Measurements from ENCODE around the gene ANAPC7.
"Not testable (repeated sequence)": the region's sequence is repeated elsewhere in the genome, so short reads cannot be mapped to it uniquely, and the experiment has no call there.

The ANAPC7 gene

GRCh38 chr12:110403146-110403975 is at the start of gene ANAPC7:
Gene ANAPC7, minus strand, starts transcription at chr12:110403708. Its CDS starts 81 bp downstream, at chr12:110403627.
- peak; percentile 91 for DNase-seq (ENCODE audit: low spot score)

GRCh38 chr12:110451263-110451662 is 47.8 kb upstream of the ANAPC7 start:
- no peak for DNase-seq (ENCODE audit: low spot score)

GRCh38 chr12:110449799-110450497 is 46.4 kb upstream of the ANAPC7 start, which contains the start of gene ARPC3:
Gene ARPC3, minus strand, starts transcription at chr12:110450337. Its CDS starts 77 bp downstream, at chr12:110450260.
- peak; percentile 96 for DNase-seq (ENCODE audit: low spot score)

GRCh38 chr12:110444455-110444854 is 40.9 kb upstream of the ANAPC7 start:
- DNase-seq (ENCODE audit: low spot score) = no peak

GRCh38 chr12:110436231-110436630 is 32.7 kb upstream of the ANAPC7 start:
- DNase-seq (ENCODE audit: low spot score) = no peak

GRCh38 chr12:110431957-110432587 is 28.6 kb upstream of the ANAPC7 start:
- DNase-seq (ENCODE audit: low spot score) = no peak

GRCh38 chr12:110429676-110430075 is 26.2 kb upstream of the ANAPC7 start:
- not testable (repeated sequence) for DNase-seq (ENCODE audit: low spot score)

- DNase-seq (ENCODE audit: low spot score) = no peak
These were observed 22.9 kb upstream of the ANAPC7 start for GRCh38 chr12:110426406-110426805.

GRCh38 chr12:110424237-110424636 is 20.7 kb upstream of the ANAPC7 start:
- no peak for DNase-seq (ENCODE audit: low spot score)

- DNase-seq (ENCODE audit: low spot score) = no peak
These were observed 18.2 kb upstream of the ANAPC7 start for GRCh38 chr12:110421701-110422100.

GRCh38 chr12:110421159-110421661 is 17.7 kb upstream of the ANAPC7 start:
- no peak for DNase-seq (ENCODE audit: low spot score)

- not testable (repeated sequence) for DNase-seq (ENCODE audit: low spot score)
These were observed 17.1 kb upstream of the ANAPC7 start for GRCh38 chr12:110420644-110421043.

GRCh38 chr12:110417113-110417512 is 13.6 kb upstream of the ANAPC7 start:
- not testable (repeated sequence) for DNase-seq (ENCODE audit: low spot score)

GRCh38 chr12:110410086-110410485 is 6.6 kb upstream of the ANAPC7 start:
- not testable (repeated sequence) for DNase-seq (ENCODE audit: low spot score)

GRCh38 chr12:110405126-110405662 is 1.7 kb upstream of the ANAPC7 start:
- not testable (repeated sequence) for DNase-seq (ENCODE audit: low spot score)

GRCh38 chr12:110403976-110404682 is 621 bp upstream of the ANAPC7 start:
- DNase-seq (ENCODE audit: low spot score) = peak; percentile 80

- DNase-seq (ENCODE audit: low spot score) = no peak
These were observed 20.8 kb downstream of the ANAPC7 start for GRCh38 chr12:110382683-110383082.

- DNase-seq (ENCODE audit: low spot score) = no peak
These were observed 23.9 kb downstream of the ANAPC7 start for GRCh38 chr12:110379631-110380030.

GRCh38 chr12:110379197-110379596 is 24.3 kb downstream of the ANAPC7 start:
- DNase-seq (ENCODE audit: low spot score) = no peak

- DNase-seq (ENCODE audit: low spot score) = not testable (repeated sequence)
These were observed 25.2 kb downstream of the ANAPC7 start for GRCh38 chr12:110378131-110378790.
